SJSA1 (cell line): ENCODE measurements around the gene TNNT1. TPM values are rescaled to one million over a fixed set of nuclear protein-coding genes. Genes with fewer than 3 reads are reported as not detected.
A peak's percentile ranks its signal among the peaks of the same experiment; 100 is the strongest.
"Not testable (repeated sequence)": the region's sequence is repeated elsewhere in the genome, so short reads cannot be mapped to it uniquely, and the experiment has no call there.

Source experiments
- DNase-seq, 2 experiments: peaks; one replicate each; pipeline ENCODE4 v3.0.0-alpha.2; 2015 to 2020; ENCODE audit warnings: low spot score in 2 of 2, low read depth in 1 of 2
- H3K27ac ChIP-seq: fragments of 250-450 bp; sonication (Bioruptor Pico); 2 replicates; pipeline ENCODE4 v1.5.1; 2020; ENCODE audit warnings: mild to moderate bottlenecking, moderate library complexity
- H3K27me3 ChIP-seq: fragments of 250-450 bp; sonication (Bioruptor Pico); replicated peaks from 2 replicates; pipeline ENCODE4 v1.5.1; 2020; ENCODE audit warnings: mild to moderate bottlenecking, moderate library complexity
- H3K36me3 ChIP-seq: fragments of 250-450 bp; sonication (Bioruptor Pico); 2 replicates; pipeline ENCODE4 v1.5.1; 2020; ENCODE audit warnings: mild to moderate bottlenecking
- H3K4me1 ChIP-seq: fragments of 250-450 bp; sonication (Bioruptor Pico); replicated peaks from 2 replicates; pipeline ENCODE4 v1.6.1; 2021; ENCODE audit warnings: mild to moderate bottlenecking
- H3K4me3 ChIP-seq: fragments of 250-450 bp; sonication (Bioruptor Pico); 2 replicates; pipeline ENCODE4 v1.5.1; 2020; ENCODE audit warnings: mild to moderate bottlenecking
- H3K9me3 ChIP-seq: fragments of 250-450 bp; sonication (Bioruptor Pico); replicated peaks from 2 replicates; pipeline ENCODE4 v1.5.1; 2020; ENCODE audit warnings: mild to moderate bottlenecking
- total RNA-seq: library from RNA; depleted of rRNA; stranded (reverse); fragments of >200 nt; shearing (Covaris generic); gene quantifications from 2 replicates; pipeline ENCODE4 v1.2.3, GENCODE V29; 2014

Gene TNNT1
- total RNA-seq, 1 experiment from 2014 or later = 0.34 TPM

DNA sequence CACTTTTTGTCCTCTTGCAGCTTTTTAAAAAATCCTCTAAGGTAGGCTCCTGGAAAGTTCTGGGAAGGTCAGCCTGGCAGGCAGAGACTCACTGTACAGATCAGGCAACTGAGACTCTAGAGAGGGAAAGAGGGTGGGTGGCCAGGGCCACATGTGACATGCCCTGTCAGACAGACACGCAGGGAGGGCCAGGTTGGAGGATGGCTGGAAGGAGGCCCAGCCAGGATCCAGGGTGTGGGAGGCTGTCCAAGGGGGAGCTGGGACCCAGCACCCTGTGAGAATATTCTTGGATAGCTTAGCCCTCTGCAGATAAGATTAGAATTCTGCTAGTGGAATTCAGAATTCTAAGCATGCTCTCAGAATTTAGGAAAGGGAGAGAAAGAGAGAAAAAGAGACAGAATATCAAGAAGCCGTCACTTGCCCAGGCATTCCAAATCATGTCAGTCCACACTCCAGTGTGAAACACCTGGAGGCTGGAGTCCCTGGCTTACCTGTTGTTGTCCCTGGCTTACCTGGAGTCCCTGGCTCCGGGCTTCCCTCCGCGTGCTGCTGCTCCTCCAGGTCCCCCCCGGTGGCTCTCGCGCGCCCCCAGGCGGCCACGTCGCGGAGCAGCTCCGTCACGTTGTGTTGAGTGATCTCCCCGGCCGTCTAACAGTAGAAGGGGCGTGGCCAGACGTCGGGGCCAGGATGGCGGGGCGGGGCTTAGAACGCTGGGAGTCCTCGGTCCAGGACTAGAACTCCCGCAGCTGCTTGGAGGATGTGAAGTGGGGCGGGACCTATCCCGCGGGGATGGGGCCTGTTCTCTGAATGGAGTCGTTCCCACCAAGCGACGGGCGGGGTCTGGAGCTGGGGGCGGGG is 11.4 kb upstream of the TNNT1 start:
- H3K27ac ChIP-seq = no peak overlapping the region
- no peaks in the 10 kb centered on the region for H3K36me3 ChIP-seq
- peaks cover 15% of the 10 kb centered on the region for H3K27me3 ChIP-seq
- no peak overlapping the region for H3K4me3 ChIP-seq
- peak; percentile 74 to 91 for DNase-seq
- no peaks in the 10 kb centered on the region for H3K9me3 ChIP-seq
- H3K4me1 ChIP-seq = no peaks in the 10 kb centered on the region

DNA sequence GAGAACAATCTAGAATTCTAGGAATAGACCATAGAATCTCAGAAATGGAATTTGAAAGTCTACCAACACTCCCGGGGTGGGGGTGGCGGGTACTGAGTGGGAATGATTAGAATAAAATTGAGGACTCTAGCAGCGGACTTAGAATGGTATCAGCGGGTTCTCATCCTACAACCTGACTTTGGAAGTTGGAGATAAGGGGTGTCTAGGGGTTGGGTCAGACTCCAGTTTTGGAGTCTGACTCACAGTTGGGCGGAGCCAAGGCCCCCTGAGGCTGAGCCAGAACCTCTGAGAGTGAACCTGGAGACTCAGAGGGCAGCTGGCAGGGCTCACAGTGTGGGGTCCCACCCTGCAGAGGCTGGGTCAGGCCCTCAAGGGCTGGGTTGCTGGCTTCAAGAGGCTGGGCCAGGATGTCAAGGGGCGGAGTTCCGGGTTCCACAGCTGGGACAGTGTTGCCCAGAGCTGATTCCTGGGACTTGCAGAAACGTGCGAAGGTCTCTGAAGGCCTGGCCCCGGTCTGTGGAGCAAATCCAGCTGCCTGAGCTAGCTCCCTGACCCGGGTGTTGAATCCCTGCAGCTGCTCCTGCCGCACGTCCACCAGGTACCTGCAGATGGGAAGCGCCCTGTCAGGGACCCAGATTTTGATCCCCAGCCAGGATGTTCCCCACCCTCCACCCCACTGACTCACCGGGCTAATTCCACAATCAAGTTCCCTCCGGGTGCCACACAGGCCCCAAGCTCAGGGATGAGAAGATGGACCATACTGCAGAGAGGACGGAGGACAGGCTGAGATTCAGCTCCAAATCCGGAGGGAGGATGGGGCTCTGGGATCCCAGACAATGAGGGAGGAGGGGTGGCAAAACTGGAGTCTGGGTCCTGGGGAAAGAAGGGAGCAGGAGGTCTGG is 10.1 kb upstream of the TNNT1 start:
- no peak for DNase-seq
- Histone ChIP-seq H3K27ac (no peak overlapping the region), H3K27me3 (peaks cover 19% of the 10 kb centered on the region), H3K36me3 (no peaks in the 10 kb centered on the region), H3K9me3 (no peaks in the 10 kb centered on the region), H3K4me3 (no peak overlapping the region), H3K4me1 (no peaks in the 10 kb centered on the region)

DNA sequence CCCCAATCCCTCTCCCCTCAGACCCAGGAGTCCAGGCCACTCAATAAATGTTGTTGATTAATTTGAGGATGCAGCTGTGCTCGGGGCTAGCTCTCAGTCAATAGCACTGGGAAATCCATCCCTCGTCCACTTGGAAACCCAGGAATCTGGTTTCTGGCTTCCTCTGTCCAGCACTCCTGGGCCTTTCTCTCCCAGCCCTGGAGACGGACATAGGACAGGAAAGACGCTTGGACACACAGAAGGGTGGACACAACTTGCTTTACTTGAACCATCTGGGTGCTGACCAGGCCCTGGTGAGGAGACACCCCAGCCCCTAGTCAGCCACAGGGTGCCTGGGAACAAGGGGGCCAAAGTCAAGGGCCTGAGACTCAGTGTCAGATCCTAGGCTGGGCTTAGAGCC is 9.4 kb upstream of the TNNT1 start:
- peaks cover 19% of the 10 kb centered on the region for H3K27me3 ChIP-seq
- DNase-seq = no peak
- no peaks in the 10 kb centered on the region for H3K9me3 ChIP-seq
- no peak overlapping the region for H3K27ac ChIP-seq
- no peak overlapping the region for H3K4me3 ChIP-seq
- H3K36me3 ChIP-seq = no peaks in the 10 kb centered on the region
- no peaks in the 10 kb centered on the region for H3K4me1 ChIP-seq

DNA sequence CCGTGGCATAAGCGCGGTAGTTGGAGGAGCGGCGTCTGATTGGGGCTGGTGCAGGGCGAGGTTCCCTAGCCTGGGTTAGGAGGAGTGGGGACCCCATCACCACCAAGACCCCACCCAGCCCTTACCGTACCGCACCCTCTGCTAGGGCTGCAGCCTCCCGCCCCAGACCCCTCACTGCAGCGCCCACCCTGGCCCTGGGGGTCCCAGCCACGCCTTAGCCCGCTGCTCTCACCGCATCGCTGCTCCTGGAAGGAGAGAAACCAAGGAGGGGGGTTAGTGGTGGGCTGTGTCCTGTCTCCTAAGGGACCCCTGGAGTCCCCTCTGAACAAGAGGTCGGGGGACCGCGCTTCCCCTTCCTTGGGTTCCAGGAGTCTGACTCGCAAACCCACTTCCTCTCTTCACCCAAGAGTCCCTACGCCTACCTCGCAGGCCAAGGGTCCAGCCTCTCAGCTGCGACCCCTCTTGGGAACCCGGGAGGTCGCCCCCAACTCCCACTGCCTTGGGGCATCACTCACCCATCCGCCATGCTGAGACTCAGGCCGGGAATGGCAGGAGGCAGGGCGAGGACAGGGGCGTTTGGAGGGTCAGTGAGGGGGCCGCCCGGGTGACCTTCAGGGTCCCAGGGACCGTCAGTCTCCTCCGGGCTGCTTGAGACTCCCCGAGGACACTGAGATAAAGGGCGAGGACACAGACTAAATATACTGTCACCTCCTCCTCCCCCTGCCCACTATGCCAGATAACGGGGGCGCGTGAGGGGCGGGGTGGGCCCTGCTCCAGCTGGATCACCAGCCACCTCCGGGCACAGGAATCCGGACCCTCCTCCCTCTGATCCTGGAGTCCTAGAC is 8.3 kb upstream of the TNNT1 start, which contains the start of gene TNNI3:
Gene TNNI3 (minus strand): TSS at position 669 of the 845 bp plus-strand sequence. CDS start 143 bp downstream, at position 526.
- H3K4me3 ChIP-seq = no peak within 1 kb of the TSS
- peaks cover 19% of the 10 kb centered on the region for H3K27me3 ChIP-seq
- no peak within 1 kb of the TSS for H3K27ac ChIP-seq
- no peaks in the 10 kb centered on the region for H3K9me3 ChIP-seq
- no peaks in the 10 kb centered on the region for H3K4me1 ChIP-seq
- no peaks in the 10 kb centered on the region for H3K36me3 ChIP-seq
- DNase-seq = no peak

DNA sequence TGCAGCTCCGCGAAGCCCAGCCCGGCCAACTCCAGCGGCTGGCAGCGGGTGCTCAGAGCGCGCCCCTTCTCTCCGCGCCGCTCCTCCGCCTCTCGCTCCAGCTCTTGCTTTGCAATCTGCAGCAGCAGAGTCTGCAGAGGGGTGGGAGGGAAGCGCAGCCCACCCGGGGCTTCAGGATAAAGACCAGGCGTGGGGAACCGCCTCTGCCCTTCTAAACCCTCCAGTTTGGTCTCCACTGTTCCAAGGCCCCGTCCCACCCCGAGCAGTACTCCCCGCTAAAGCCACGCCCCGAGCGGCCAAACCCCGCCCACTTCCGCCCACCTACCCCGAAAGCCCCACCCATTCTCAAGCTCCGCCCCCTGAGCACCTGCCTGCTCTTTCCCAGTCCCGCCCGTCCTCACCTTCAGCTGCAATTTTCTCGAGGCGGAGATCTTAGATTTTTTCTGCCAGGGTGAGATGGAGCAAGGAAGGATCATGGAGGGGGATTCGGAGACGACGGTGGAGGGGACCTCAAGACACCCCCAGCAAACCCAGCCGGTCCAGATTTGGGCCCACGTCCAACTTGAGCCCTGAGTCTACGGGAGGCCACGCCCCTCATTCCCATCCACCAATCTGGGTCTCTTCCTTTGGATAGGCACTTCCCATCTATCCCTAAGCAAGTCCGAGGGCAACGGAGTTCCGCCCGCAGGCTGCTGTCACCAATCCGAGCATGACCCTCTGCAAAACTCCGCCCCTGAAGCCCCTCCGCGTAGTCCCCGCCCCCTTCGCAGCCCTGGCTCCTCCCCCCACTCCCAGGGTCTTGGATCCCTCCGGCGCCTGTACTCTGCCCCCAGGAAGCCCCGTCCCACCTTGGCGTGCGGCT is 7.4 kb upstream of the TNNT1 start:
- DNase-seq = no peak
- H3K4me1 ChIP-seq = no peaks in the 10 kb centered on the region
- no peak overlapping the region for H3K4me3 ChIP-seq

DNA sequence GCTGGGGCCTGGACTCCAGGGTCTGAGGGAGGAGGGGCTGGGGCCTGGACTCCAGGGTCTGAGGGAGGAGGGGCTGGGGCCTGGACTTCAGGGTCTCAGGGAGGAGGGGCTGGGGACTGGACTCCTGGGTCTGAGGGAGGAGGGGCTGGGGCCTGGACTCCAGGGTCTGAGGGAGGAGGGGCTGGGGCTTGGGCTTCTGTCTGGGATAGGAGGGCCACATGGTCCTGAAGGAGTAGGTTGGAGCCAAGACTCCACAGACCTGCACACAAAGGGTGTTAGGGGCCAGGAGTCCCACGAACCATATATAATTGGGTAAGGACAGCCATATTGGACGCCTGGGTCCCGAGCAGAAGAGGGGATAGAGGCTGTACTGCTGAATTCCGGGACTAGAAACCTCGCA is 6.8 kb upstream of the TNNT1 start:
- H3K9me3 ChIP-seq, H3K27ac ChIP-seq, H3K4me3 ChIP-seq, H3K4me1 ChIP-seq, H3K36me3 ChIP-seq, DNase-seq: not testable (repeated sequence)
- H3K27me3 ChIP-seq = peaks cover 12% of the 10 kb centered on the region

More for the DNA sequence above, 7.4 kb upstream of the TNNT1 start:
- Histone ChIP-seq H3K27ac (no peak overlapping the region), H3K9me3 (no peaks in the 10 kb centered on the region), H3K36me3 (no peaks in the 10 kb centered on the region), H3K27me3 (peaks cover 12% of the 10 kb centered on the region)

DNA sequence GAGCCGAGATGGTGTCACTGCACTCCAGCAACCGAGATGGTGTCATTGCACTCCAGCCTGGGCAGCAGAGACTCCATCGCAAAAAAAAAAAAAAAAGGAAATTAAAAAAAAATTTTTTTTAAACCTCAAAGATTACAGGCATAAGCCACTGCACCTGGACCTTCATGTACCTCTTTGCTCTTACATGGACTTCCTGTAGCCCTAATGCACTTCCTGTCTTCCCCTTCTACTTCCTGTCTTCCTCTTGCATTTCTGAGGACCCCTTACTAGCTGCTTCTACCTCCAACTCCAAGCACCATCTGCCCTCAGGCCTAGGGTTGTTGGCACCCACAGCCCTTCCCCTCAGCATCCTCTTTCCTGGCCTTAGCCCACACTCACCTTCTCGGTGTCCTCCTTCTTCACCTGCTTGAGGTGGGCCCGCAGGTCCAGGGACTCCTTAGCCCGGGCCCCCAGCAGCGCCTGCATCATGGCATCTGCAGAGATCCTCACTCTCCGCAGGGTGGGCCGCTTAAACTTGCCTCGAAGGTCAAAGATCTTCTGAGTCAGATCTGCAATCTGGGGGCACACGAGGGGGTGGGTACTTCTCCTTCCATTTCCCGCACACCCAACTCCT is 4.8 kb upstream of the TNNT1 start:
- Histone ChIP-seq H3K9me3 (no peaks in the 10 kb centered on the region), H3K36me3 (no peaks in the 10 kb centered on the region), H3K4me3 (no peak overlapping the region), H3K27me3 (peaks cover 24% of the 10 kb centered on the region), H3K27ac (no peak overlapping the region), H3K4me1 (no peaks in the 10 kb centered on the region)
- no peak for DNase-seq

DNA sequence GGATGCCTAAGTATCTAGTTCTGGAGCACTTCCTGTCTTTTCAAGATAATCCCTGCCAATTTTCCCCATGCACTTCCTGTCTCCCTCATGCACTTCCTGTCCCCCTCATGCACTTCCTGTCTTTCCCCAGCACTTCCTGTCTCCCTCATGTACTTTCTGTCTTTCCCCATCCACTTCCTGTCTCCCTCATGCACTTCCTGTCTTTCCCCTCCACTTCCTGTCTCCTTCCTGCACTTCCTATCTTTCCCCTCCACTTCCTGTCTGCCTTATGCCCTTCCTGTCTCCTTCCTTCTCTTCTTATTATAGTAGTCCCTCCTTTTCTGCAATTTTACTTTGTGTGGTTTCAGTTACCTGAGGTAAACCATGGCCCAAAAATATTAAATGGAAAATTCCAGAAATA is 3.0 kb upstream of the TNNT1 start:
- Histone ChIP-seq H3K4me3 (no peak overlapping the region), H3K27ac (no peak overlapping the region), H3K27me3 (peaks cover 29% of the 10 kb centered on the region), H3K4me1 (no peaks in the 10 kb centered on the region), H3K9me3 (no peaks in the 10 kb centered on the region), H3K36me3 (no peaks in the 10 kb centered on the region)
- no peak for DNase-seq

DNA sequence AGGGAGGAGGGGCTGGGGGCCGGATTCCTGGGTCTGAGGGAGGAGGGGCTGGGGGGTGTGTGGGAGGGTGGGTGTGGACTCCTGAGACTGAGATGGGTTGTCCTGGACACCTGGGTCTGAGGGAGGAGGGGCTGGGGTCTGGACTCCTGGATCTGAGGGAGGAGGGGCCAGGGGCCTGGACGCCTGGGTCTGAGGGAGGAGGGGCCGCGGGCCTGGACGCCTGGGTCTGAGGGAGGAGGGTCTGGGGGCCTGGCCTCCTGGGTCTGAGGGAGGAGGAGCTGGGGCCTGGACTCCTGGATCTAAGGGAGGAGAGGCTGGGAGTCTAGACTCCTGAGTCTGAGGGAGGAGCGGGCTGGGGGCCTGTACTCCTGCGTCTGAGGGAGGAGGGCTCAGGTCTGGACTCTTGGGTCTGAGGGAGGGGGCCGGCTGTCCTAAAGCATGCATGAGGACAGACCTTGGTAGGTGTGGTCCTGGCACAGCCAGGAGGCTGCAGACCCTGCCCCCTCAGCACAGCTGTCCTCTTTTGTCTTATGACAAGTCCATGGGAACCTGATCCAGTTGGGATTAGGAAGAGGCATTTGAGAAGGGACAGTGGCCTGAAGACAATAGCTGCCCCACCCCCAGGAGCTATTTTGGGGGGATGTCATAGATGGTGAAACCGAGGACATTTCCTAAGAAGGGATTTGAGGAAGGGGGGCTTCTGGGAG is 1.3 kb downstream of the TNNT1 start:
- H3K4me1 ChIP-seq = no peaks in the 10 kb centered on the region
- peaks cover 40% of the 10 kb centered on the region for H3K27me3 ChIP-seq
- no peak for DNase-seq
- H3K4me3 ChIP-seq = no peak overlapping the region
- H3K27ac ChIP-seq = no peak overlapping the region
- no peaks in the 10 kb centered on the region for H3K36me3 ChIP-seq
- no peaks in the 10 kb centered on the region for H3K9me3 ChIP-seq

DNA sequence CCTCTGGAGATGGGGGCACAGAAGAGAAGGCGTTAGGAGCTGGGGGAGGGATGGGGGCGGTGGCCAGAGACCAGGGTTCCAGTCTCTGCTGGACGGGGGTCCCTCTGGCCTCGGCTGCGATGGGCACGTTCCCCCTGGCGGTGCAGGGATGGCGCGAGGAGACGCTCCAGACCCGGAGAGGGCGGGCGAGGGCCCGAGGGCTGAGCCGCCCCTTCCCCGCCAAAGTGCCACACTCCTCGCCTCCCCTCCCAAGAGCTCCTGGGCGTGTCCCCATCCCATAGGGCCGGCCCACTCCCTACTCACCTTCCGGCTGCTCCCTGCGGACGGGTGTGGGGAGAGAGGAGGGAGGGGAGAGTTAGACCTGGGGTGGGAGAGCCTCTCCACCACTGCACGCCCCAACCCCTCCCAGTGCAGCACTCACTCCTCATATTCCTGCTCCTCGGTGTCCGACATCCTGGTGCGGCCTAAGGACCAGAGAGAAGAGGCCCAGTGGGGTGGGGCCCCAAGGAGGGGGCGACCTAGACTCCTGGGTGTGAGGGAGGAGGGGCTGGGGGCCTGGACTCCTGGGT is 2.2 kb downstream of the TNNT1 start:
- Histone ChIP-seq H3K4me3 (no peak overlapping the region), H3K36me3 (no peaks in the 10 kb centered on the region), H3K9me3 (no peaks in the 10 kb centered on the region), H3K27ac (no peak overlapping the region), H3K4me1 (no peaks in the 10 kb centered on the region), H3K27me3 (peaks cover 49% of the 10 kb centered on the region)
- no peak for DNase-seq

DNA sequence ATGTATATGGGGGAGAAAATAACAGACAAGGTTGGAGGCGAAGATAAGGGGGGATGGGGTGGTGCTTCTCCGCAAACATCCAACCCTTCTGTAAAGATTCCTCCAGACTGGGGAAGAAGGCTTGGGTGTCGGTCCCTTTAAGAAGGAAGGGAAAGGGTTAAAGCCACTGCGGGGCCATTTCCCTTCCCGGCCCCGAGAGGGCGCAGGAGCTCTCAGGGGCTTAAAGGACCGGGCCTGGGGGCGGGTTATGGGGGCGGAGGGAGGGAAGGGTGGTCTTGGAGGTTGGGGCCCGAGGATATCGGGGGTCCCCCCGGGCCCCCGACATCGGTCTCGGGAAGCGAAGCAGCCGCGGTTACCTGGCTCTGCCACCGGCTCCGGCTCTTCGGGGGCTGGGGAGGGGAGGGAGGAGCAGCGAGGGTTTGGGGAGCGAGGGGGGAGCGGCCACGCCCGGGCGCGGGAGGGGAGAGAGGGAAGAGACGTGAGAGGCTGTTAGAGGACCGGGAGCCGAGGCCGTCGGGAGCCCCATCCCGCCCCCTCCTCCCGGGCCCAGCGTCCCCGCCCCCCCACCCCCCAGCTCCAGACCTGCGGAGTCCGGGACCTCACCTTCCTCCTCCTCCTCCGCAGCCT is 2.8 kb downstream of the TNNT1 start:
- H3K4me3 ChIP-seq = no peak overlapping the region
- no peaks in the 10 kb centered on the region for H3K9me3 ChIP-seq
- H3K27me3 ChIP-seq = peaks cover 55% of the 10 kb centered on the region
- H3K27ac ChIP-seq = no peak overlapping the region
- no peak for DNase-seq
- no peaks in the 10 kb centered on the region for H3K4me1 ChIP-seq
- no peaks in the 10 kb centered on the region for H3K36me3 ChIP-seq
